K562 (cell line): Measurements from ENCODE around the gene GADD45GIP1. TPM values are rescaled to one million over a fixed set of nuclear protein-coding genes. Genes with fewer than 3 reads are reported as not detected.

Experiments
- GATAD2B ChIP-seq: fragments of 450-650 bp; IDR thresholded peaks from 2 replicates; pipeline ENCODE4 v1.6.1; 2017; ENCODE audit warnings: mild to moderate bottlenecking, borderline replicate concordance
- HDAC1 ChIP-seq, 2 experiments: fragments of 450-650 bp; IDR thresholded peaks; 2 replicates each; pipeline ENCODE4 v1.6.1; 2016 to 2017; ENCODE audit warnings: inconsistent platforms in 1 of 2, mild to moderate bottlenecking in 1 of 2, moderate library complexity in 1 of 2
- HMGN3 ChIP-seq: IDR thresholded peaks from 2 replicates; pipeline ENCODE4 v1.6.1; 2011; ENCODE audit warnings: borderline replicate concordance, low read depth, mild to moderate bottlenecking, mixed read lengths, low read length; ENCODE audit not compliant: insufficient read length; ENCODE audit errors: extremely low read depth
- JUNB ChIP-seq: fragments of 450-650 bp; formaldehyde crosslinking; conservative IDR thresholded peaks from 2 replicates; pipeline ENCODE4 v1.4.0; 2020; ENCODE audit warnings: mild to moderate bottlenecking
- L3MBTL2 ChIP-seq: fragments of 450-650 bp; IDR thresholded peaks from 2 replicates; pipeline ENCODE4 v1.6.1; 2016; ENCODE audit warnings: mild to moderate bottlenecking, moderate library complexity
- MED1 ChIP-seq: sonication (generic); formaldehyde crosslinking; IDR thresholded peaks from 2 replicates; pipeline ENCODE4 v1.8.1; 2023; ENCODE audit warnings: missing genetic modification reagents, borderline replicate concordance
- POLR2A ChIP-seq: fragments of 450-650 bp; conservative IDR thresholded peaks from 2 replicates; pipeline ENCODE4 v1.6.1; 2016
- SRSF3 ChIP-seq: fragments of 200-400 bp; formaldehyde crosslinking; IDR thresholded peaks from 2 replicates; pipeline ENCODE4 v1.6.1; 2016; ENCODE audit warnings: mild to moderate bottlenecking, low read length, moderate library complexity; ENCODE audit not compliant: insufficient read depth
- TARDBP ChIP-seq: fragments of 450-650 bp; IDR thresholded peaks from 2 replicates; pipeline ENCODE4 v1.6.1; 2016
- ZBTB43 ChIP-seq: sonication (generic); formaldehyde crosslinking; IDR thresholded peaks from 2 replicates; pipeline ENCODE4 v1.8.0; 2023; ENCODE audit warnings: mild to moderate bottlenecking, missing genetic modification reagents
- ZNF143 ChIP-seq: sonication (generic); formaldehyde crosslinking; IDR thresholded peaks from 2 replicates; pipeline ENCODE4 v1.9.0; 2022; ENCODE audit warnings: mild to moderate bottlenecking, missing genetic modification reagents
- ZNF165 ChIP-seq: fragments of 250-450 bp; sonication (Bioruptor Pico); IDR thresholded peaks from 2 replicates; pipeline ENCODE4 v1.4.0; 2020; ENCODE audit warnings: borderline replicate concordance
- ZNF696 ChIP-seq: fragments of 250-450 bp; sonication (Bioruptor Pico); conservative IDR thresholded peaks from 2 replicates; pipeline ENCODE4 v1.4.0; 2020; ENCODE audit warnings: mild to moderate bottlenecking, moderate library complexity
- polyA plus RNA-seq, 8 experiments: library from polyadenylated mRNA; depleted of rRNA in 4 of 8; stranded (reverse) in 5 of 8; unstranded in 3 of 8; fragments of >200 nt; fragmentation: Nextera tagmentation in 2 of 8; fragmentation: Illumina TruSeq in 1 of 8; extraction: Ambion mirVana in 2 of 8; extraction: Trizol in 1 of 8; gene quantifications; 2 replicates each; pipeline versions ENCODE4 v1.2.1 to v1.2.3, GENCODE V29; 2011 to 2014; ENCODE audit warnings: inconsistent platforms in 1 of 8, missing spikeins in 1 of 8
- total RNA-seq, 7 experiments: library from RNA; depleted of rRNA in 6 of 7; stranded (reverse); fragments of >200 nt in 6 of 7; fragmentation: Illumina TruSeq in 2 of 7; extraction: Trizol in 2 of 7; gene quantifications; 2 replicates each; pipeline versions ENCODE4 v1.2.1 to v1.2.3, GENCODE V29; 2011 to 2021; ENCODE audit warnings: low replicate concordance in 1 of 7
- TF ChIP-seq, protein P1 (sequence below), 2 experiments: fragments of 450-650 bp in 1 of 2; sonication (generic) in 1 of 2; formaldehyde crosslinking in 1 of 2; IDR thresholded peaks; 2 replicates each; pipeline versions ENCODE4 v1.7.1 to v1.9.0; 2016 to 2022; ENCODE audit warnings: inconsistent platforms in 1 of 2, mild to moderate bottlenecking in 1 of 2, missing genetic modification reagents in 1 of 2

GADD45GIP1 gene
- total and polyA plus RNA-seq, 9 of the 15 experiments (the other 6 are each of a cell fraction or from before 2014, with no cell fraction given), result 5.1 to 161 (median 29.2) TPM

- TF ChIP-seq JUNB (CRISPR knock-in tag), result peak; percentile 81
- TF ChIP-seq MED1, result no peak
- 0 out of 2 replicates have a peak, but pooled peaks have one; percentile 52 for TF ChIP-seq GATAD2B
- TF ChIP-seq ZNF696 (CRISPR knock-in tag), result no peak
- peak; percentile 85 for TF ChIP-seq POLR2A
- TF ChIP-seq TARDBP, result peak; percentile 98
- TF ChIP-seq ZBTB43 (CRISPR knock-in tag), result peak; percentile 59; the same call in 1 of the 2 replicates
- peak; percentile 96 for TF ChIP-seq HMGN3
- TF ChIP-seq HDAC1 (IDR thresholded peaks at IDR 0.05), result peak in 1 of 2 experiments; percentile 70; a peak in 2 of 4 replicates
- TF ChIP-seq ZNF165 (CRISPR knock-in tag), result 0 out of 2 replicates have a peak, but pooled peaks have one; percentile 53
- peak; percentile 59 for TF ChIP-seq L3MBTL2
- no peak for TF ChIP-seq ZNF143 (CRISPR knock-in tag)
- TF ChIP-seq SRSF3, result no peak
- TF ChIP-seq, protein P1, sequence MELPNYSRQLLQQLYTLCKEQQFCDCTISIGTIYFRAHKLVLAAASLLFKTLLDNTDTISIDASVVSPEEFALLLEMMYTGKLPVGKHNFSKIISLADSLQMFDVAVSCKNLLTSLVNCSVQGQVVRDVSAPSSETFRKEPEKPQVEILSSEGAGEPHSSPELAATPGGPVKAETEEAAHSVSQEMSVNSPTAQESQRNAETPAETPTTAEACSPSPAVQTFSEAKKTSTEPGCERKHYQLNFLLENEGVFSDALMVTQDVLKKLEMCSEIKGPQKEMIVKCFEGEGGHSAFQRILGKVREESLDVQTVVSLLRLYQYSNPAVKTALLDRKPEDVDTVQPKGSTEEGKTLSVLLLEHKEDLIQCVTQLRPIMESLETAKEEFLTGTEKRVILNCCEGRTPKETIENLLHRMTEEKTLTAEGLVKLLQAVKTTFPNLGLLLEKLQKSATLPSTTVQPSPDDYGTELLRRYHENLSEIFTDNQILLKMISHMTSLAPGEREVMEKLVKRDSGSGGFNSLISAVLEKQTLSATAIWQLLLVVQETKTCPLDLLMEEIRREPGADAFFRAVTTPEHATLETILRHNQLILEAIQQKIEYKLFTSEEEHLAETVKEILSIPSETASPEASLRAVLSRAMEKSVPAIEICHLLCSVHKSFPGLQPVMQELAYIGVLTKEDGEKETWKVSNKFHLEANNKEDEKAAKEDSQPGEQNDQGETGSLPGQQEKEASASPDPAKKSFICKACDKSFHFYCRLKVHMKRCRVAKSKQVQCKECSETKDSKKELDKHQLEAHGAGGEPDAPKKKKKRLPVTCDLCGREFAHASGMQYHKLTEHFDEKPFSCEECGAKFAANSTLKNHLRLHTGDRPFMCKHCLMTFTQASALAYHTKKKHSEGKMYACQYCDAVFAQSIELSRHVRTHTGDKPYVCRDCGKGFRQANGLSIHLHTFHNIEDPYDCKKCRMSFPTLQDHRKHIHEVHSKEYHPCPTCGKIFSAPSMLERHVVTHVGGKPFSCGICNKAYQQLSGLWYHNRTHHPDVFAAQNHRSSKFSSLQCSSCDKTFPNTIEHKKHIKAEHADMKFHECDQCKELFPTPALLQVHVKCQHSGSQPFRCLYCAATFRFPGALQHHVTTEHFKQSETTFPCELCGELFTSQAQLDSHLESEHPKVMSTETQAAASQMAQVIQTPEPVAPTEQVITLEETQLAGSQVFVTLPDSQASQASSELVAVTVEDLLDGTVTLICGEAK (IDR thresholded peaks at IDR 0.05), result peak; percentile 86
- TF ChIP-seq, protein P1 (CRISPR knock-in tag; IDR thresholded peaks at IDR 0.05), result no peak
Observed at GRCh38 chr19:12945479-12946091, 11.4 kb downstream of the GADD45GIP1 start, which contains the start of gene RAD23A (continued).
